ENCODE measurements around the gene ZNF416.

DNA sequence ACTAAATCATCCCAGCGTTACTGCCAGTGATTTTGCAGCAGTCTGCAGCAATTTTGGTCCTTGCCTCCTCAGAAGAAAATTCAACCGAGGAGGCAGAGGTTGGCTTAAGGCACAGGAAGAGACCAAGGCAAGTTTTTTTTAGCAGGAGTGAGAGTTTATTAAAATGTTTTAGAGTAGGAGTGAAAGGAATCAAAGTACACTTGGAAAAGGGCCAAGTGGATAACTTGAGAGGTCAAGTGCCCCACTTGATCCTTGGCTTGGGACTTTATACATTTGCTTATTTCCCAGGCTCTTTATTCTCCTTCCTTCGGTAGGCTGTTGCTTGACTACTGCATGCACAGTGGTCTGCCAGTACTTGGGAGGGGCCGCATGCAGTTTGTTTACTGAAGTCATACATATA lies 32.4 kb upstream of the ZNF416 start:
- TF ChIP-seq TAF1 (IDR thresholded peaks at IDR 0.05; ENCODE audit: low read depth, low read length): no peak
- TF ChIP-seq POLR2A (IDR thresholded peaks at IDR 0.05; ENCODE audit: low read depth, low read length): no peak
- no peak for TF ChIP-seq POLR2AphosphoS5 (IDR thresholded peaks at IDR 0.05; ENCODE audit: low read depth, low read length)
- TF ChIP-seq POU2F2 (IDR thresholded peaks at IDR 0.05; ENCODE audit: low read depth, low read length): no peak
- no peak for TF ChIP-seq SPI1 (IDR thresholded peaks at IDR 0.05; ENCODE audit: low read depth, low read length)
- no peak for TF ChIP-seq PAX5 (IDR thresholded peaks at IDR 0.05; ENCODE audit: insufficient read depth, low read length, severe bottlenecking)
